Measurements from ENCODE around the gene GPR6. TPM values are rescaled to one million over a fixed set of nuclear protein-coding genes. Genes with fewer than 3 reads are reported as not detected.

Gene GPR6
- total and polyA plus RNA-seq, 11 donors = not detected

DNA sequence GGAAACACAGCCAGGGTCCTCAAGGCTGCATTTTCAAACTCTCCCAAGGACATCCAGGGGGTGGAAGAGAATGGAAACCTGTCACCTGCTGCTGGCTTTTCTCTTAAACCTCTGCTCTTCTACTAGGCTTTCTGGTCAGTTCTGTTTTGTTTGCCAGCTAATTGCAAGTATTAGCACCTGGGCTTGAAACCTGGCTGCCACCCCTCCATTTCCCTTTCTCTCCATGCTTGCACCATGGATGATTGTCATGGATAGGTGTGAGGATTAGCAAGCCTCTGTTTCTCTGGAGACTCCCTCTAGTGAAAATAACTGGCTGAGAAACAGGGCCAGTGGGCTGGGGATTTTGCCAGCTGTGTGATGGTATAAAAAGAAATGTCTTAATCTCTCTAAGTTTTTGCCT is 33.0 kb upstream of the GPR6 start:
- Histone ChIP-seq H3K27me3 (peaks cover 0 to 12% (median 0%) of the 10 kb centered on the region in 9 donors), H3K4me3 (no peak overlapping the region), H3K27ac (no peak overlapping the region), H3K9me3 (no peaks in the 10 kb centered on the region), H3K4me1 (no peaks in the 10 kb centered on the region), H3K36me3 (no peaks in the 10 kb centered on the region)
- intact Hi-C loops (cut with DNase I) = no loop called here
- TF ChIP-seq POLR2A (IDR thresholded peaks at IDR 0.05) = no peak
- TF ChIP-seq, protein P1, sequence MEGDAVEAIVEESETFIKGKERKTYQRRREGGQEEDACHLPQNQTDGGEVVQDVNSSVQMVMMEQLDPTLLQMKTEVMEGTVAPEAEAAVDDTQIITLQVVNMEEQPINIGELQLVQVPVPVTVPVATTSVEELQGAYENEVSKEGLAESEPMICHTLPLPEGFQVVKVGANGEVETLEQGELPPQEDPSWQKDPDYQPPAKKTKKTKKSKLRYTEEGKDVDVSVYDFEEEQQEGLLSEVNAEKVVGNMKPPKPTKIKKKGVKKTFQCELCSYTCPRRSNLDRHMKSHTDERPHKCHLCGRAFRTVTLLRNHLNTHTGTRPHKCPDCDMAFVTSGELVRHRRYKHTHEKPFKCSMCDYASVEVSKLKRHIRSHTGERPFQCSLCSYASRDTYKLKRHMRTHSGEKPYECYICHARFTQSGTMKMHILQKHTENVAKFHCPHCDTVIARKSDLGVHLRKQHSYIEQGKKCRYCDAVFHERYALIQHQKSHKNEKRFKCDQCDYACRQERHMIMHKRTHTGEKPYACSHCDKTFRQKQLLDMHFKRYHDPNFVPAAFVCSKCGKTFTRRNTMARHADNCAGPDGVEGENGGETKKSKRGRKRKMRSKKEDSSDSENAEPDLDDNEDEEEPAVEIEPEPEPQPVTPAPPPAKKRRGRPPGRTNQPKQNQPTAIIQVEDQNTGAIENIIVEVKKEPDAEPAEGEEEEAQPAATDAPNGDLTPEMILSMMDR (IDR thresholded peaks at IDR 0.05) = no peak
- ATAC-seq = no peak
- DNase-seq = no peak

DNA sequence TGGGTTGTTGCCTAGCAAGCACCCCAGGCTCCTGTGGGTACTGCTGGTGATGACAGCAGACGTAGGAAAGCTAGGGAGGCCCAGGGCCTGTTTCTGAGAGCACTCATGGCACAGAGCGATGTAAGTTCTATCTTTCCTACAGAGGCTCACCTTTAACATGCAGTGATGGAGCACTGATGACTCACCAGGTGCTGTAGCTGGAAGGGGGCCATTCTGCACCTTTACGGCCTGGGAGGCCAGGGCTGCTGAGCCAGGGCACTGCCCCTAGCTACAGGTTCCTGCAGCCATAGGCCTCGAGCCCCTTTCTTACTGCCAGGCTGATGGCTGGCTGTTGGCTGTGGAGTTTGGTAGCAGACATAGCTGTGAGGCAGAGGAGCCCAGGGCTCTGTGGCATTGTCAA is 31.1 kb upstream of the GPR6 start:
- Histone ChIP-seq H3K4me3 (no peak overlapping the region), H3K9me3 (no peaks in the 10 kb centered on the region), H3K36me3 (no peaks in the 10 kb centered on the region), H3K4me1 (no peaks in the 10 kb centered on the region), H3K27ac (no peak overlapping the region), H3K27me3 (peaks cover 0 to 12% (median 0%) of the 10 kb centered on the region in 9 donors)
- DNase-seq (no peak), ATAC-seq (no peak)
- intact Hi-C loops (cut with DNase I) = no loop called here
- 64 to 76% (median 73%) methylated on average over 3 to 4 of the region's 4 CpGs for WGBS, 4 donors
- TF ChIP-seq, protein P1 (IDR thresholded peaks at IDR 0.05) = no peak
- no peak for TF ChIP-seq POLR2A (IDR thresholded peaks at IDR 0.05)

DNA sequence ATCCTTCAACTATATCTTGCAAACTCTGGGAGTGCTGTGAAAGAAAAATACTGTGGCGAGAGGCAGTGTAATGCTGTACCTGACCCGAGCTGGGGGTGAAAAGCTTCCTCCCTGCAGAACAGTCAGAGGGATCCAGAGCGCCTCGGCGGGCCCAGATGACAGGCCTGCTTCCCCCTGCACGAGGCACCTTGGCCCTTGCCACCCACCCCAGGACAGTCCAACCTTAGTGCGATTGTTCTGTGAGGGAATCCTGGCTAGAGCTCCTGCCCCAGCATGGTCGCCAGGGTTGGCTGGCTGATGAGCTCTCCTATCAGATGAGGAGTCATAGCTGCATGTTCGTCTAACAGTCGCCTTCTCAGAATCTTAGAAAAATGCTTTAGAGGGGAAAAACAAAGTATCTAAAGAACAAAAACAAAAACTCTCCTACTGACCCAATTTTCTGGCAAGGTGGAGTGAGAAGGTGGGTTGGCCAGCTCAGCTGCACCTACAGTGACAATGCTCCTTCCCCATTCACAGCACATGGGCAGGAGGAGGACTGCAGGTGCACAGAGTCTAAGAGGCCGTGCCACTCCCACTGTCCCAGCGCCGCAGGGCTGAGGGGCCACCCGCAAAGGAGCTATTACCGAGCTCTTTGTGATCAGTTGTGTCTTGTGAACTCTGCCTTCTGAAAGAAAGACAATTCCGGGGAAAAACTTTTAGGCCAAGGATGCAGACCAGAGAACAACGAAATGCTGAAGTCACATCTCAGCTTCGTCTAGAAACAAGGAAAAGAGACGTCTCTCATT is 28.6 kb upstream of the GPR6 start:
- WGBS, 4 donors = 80 to 83% (median 81%) methylated on average over 17 to 19 of the region's 19 CpGs
- ATAC-seq = no peak
- no peak overlapping the region for H3K4me3 ChIP-seq
- TF ChIP-seq POLR2A (IDR thresholded peaks at IDR 0.05) = no peak
- TF ChIP-seq, protein P1 (IDR thresholded peaks at IDR 0.05) = no peak
- no peak for DNase-seq
- no peaks in the 10 kb centered on the region for H3K9me3 ChIP-seq
- no peaks in the 10 kb centered on the region for H3K4me1 ChIP-seq
- H3K27me3 ChIP-seq = peaks cover 0 to 10% (median 0%) of the 10 kb centered on the region in 9 donors
- H3K36me3 ChIP-seq = no peaks in the 10 kb centered on the region
- H3K27ac ChIP-seq = no peak overlapping the region
- intact Hi-C loops (cut with DNase I) = no loop called here

DNA sequence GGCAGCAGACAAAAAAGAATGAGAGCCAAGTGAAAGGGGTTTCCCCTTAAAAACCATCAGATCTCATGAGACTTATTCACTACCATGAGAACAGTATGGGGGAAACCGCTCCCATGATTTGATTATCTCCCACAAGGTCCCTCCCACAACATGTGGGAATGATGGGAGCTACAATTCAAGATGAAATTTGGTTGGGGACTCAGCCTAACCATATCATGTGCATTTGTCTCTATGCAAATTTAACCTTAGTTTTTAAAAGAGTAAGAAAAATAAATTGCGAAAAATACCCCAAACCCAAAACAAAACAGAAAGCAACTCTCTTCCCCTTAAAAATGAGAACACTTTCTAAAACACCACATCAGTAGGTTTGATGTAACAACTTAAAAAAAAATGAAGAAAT is 22.6 kb upstream of the GPR6 start:
- intact Hi-C loops (cut with DNase I) = no loop called here
- ATAC-seq (no peak), DNase-seq (no peak)
- WGBS, 4 donors = 88 to 98% (median 93%) methylated on average over 2 of the region's 2 CpGs
- Histone ChIP-seq H3K9me3 (peaks cover 0 to 3% (median 0%) of the 10 kb centered on the region in 12 donors), H3K27ac (no peak overlapping the region), H3K36me3 (no peaks in the 10 kb centered on the region), H3K27me3 (peaks cover 0 to 2% (median 0%) of the 10 kb centered on the region in 9 donors), H3K4me3 (no peak overlapping the region), H3K4me1 (no peaks in the 10 kb centered on the region)
- no peak for TF ChIP-seq POLR2A (IDR thresholded peaks at IDR 0.05)
- TF ChIP-seq, protein P1 (IDR thresholded peaks at IDR 0.05) = no peak
